ENCODE data around the gene SOCS1. TPM values are rescaled to one million over a fixed set of nuclear protein-coding genes. Genes with fewer than 3 reads are reported as not detected.
"Not testable (repeated sequence)": the region's sequence is repeated elsewhere in the genome, so short reads cannot be mapped to it uniquely, and the experiment has no call there.

SOCS1 gene
- total RNA-seq (2014; rRNA removed; shearing (Covaris generic); ENCODE audit: low replicate concordance), result 0.16 TPM in 1 of 2 replicates, not detected in the other

- Histone ChIP-seq H3K27me3 (no peaks in the 10 kb centered on the region), H3K36me3 (peaks cover 4% of the 10 kb centered on the region), H3K4me3 (peak within 1 kb of the TSS; percentile 80), H3K9me3 (no peaks in the 10 kb centered on the region)
- peak; percentile 88 for DNase-seq
Observed at GRCh38 chr16:11255737-11256660, at the start of gene SOCS1. SOCS1 (minus strand) TSS chr16:11256204; CDS start chr16:11255478, 726 bp downstream.

- H3K36me3 ChIP-seq, result no peaks in the 10 kb centered on the region
- no peaks in the 10 kb centered on the region for H3K9me3 ChIP-seq
- no peak for DNase-seq
- H3K27me3 ChIP-seq, result no peaks in the 10 kb centered on the region
- H3K4me3 ChIP-seq, result no peak overlapping the region
Observed at GRCh38 chr16:11303405-11304138, 47.6 kb upstream of the SOCS1 start.

- H3K36me3 ChIP-seq, result no peaks in the 10 kb centered on the region
- no peaks in the 10 kb centered on the region for H3K9me3 ChIP-seq
- no peaks in the 10 kb centered on the region for H3K27me3 ChIP-seq
- no peak overlapping the region for H3K4me3 ChIP-seq
- no peak for DNase-seq
Observed at GRCh38 chr16:11302977-11303376, 47.0 kb upstream of the SOCS1 start.

GRCh38 chr16:11301645-11302501 lies 45.9 kb upstream of the SOCS1 start:
- Histone ChIP-seq H3K27me3 (no peaks in the 10 kb centered on the region), H3K9me3 (no peaks in the 10 kb centered on the region), H3K36me3 (no peaks in the 10 kb centered on the region), H3K4me3 (no peak overlapping the region)
- no peak for DNase-seq

- Histone ChIP-seq H3K9me3 (no peaks in the 10 kb centered on the region), H3K27me3 (no peaks in the 10 kb centered on the region), H3K4me3 (no peak overlapping the region), H3K36me3 (no peaks in the 10 kb centered on the region)
- DNase-seq, result no peak
Observed at GRCh38 chr16:11300560-11300892, 44.5 kb upstream of the SOCS1 start.

- H3K36me3 ChIP-seq, result no peaks in the 10 kb centered on the region
- DNase-seq, result no peak
- no peak overlapping the region for H3K4me3 ChIP-seq
- no peaks in the 10 kb centered on the region for H3K27me3 ChIP-seq
- no peaks in the 10 kb centered on the region for H3K9me3 ChIP-seq
Observed at GRCh38 chr16:11299865-11300559, 44.0 kb upstream of the SOCS1 start.

- H3K9me3 ChIP-seq, DNase-seq, H3K27me3 ChIP-seq, H3K4me3 ChIP-seq, H3K36me3 ChIP-seq: not testable (repeated sequence)
Observed at GRCh38 chr16:11298950-11299547, 43.0 kb upstream of the SOCS1 start.

- H3K27me3 ChIP-seq, result no peaks in the 10 kb centered on the region
- no peaks in the 10 kb centered on the region for H3K36me3 ChIP-seq
- no peaks in the 10 kb centered on the region for H3K9me3 ChIP-seq
- no peak overlapping the region for H3K4me3 ChIP-seq
- DNase-seq, result no peak
Observed at GRCh38 chr16:11298143-11298900, 42.3 kb upstream of the SOCS1 start.

GRCh38 chr16:11297492-11298142 lies 41.6 kb upstream of the SOCS1 start:
- Histone ChIP-seq H3K9me3 (no peaks in the 10 kb centered on the region), H3K36me3 (no peaks in the 10 kb centered on the region), H3K4me3 (no peak overlapping the region), H3K27me3 (no peaks in the 10 kb centered on the region)
- DNase-seq, result peak; percentile 42

- DNase-seq, result no peak
- H3K4me3 ChIP-seq, result no peak overlapping the region
- H3K36me3 ChIP-seq, result no peaks in the 10 kb centered on the region
- no peaks in the 10 kb centered on the region for H3K9me3 ChIP-seq
- H3K27me3 ChIP-seq, result no peaks in the 10 kb centered on the region
Observed at GRCh38 chr16:11296706-11297491, 40.9 kb upstream of the SOCS1 start.

GRCh38 chr16:11296351-11296705 lies 40.3 kb upstream of the SOCS1 start:
- H3K36me3 ChIP-seq, result no peaks in the 10 kb centered on the region
- H3K4me3 ChIP-seq, result no peak overlapping the region
- no peaks in the 10 kb centered on the region for H3K27me3 ChIP-seq
- DNase-seq, result no peak
- no peaks in the 10 kb centered on the region for H3K9me3 ChIP-seq

GRCh38 chr16:11295672-11296071 lies 39.7 kb upstream of the SOCS1 start:
- H3K9me3 ChIP-seq, result no peaks in the 10 kb centered on the region
- no peaks in the 10 kb centered on the region for H3K36me3 ChIP-seq
- DNase-seq, result no peak
- no peak overlapping the region for H3K4me3 ChIP-seq
- no peaks in the 10 kb centered on the region for H3K27me3 ChIP-seq

GRCh38 chr16:11292076-11292748 lies 36.2 kb upstream of the SOCS1 start:
- no peak overlapping the region for H3K4me3 ChIP-seq
- no peaks in the 10 kb centered on the region for H3K27me3 ChIP-seq
- no peaks in the 10 kb centered on the region for H3K9me3 ChIP-seq
- no peak for DNase-seq
- no peaks in the 10 kb centered on the region for H3K36me3 ChIP-seq

Measured in MG63 (cell line).